ENCODE measurements around the gene CA5A. TPM values are rescaled to one million over a fixed set of nuclear protein-coding genes. Genes with fewer than 3 reads are reported as not detected.
A peak's percentile ranks its signal among the peaks of the same experiment; 100 is the strongest.
"Not testable (repeated sequence)": the region's sequence is repeated elsewhere in the genome, so short reads cannot be mapped to it uniquely, and the experiment has no call there.

Gene CA5A
- total RNA-seq, 1 experiment from 2014 or later = not detected

DNA sequence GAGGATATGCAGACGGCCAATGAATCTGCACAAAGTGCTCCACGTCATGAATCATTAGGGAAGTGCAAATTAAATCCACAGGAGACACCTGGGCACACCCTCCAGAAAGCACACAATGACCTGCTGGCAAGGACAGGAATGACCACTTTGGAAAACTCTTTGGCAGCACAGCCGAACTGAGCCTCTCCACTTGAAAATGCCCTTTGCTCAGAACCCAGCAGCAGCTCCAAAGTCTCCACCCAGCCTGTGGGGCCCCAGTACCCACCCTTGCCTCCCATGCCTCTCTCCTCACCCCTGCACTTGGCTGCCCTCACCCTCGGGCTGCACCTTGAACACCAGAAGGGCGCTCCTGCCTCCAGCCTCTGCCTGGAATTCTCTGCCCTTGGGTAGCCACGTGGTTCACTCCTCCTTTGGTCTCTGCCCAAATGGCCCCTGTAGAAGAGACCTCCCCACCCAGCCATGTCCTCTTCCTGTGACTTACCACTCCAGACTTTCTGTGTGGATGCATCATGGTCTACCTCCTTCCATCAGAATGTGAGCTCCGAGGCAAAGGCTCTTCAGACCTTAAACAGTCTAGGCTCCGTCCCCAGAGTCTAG lies 50.9 kb downstream of the CA5A start:
- peaks cover 23% of the 10 kb centered on the region for H3K4me1 Mint-ChIP-seq (ENCODE audit: low read depth, unreplicated experiment)
- CTCF ChIA-PET = interaction anchor here (0.6 kb wide), 1 partner anchor 14 kb away, joined by 5 read pairs; no protein-coding TSS in a partner anchor
- peak; percentile 53 for DNase-seq
- H3K36me3 Mint-ChIP-seq (ENCODE audit: insufficient read depth, unreplicated experiment); H3K9me3 Mint-ChIP-seq (ENCODE audit: low read depth, unreplicated experiment); intact Hi-C loops (cut with micrococcal nuclease; ENCODE audit: unreplicated experiment); BruUV-seq (replicated peaks): not testable (repeated sequence)
- peak overlapping the region; percentile 52 for H3K27ac Mint-ChIP-seq (ENCODE audit: unreplicated experiment)
- H3K27me3 Mint-ChIP-seq (ENCODE audit: unreplicated experiment) = peaks cover 14% of the 10 kb centered on the region
- H3K4me3 Mint-ChIP-seq (ENCODE audit: low read depth, unreplicated experiment) = peak overlapping the region; percentile 32

DNA sequence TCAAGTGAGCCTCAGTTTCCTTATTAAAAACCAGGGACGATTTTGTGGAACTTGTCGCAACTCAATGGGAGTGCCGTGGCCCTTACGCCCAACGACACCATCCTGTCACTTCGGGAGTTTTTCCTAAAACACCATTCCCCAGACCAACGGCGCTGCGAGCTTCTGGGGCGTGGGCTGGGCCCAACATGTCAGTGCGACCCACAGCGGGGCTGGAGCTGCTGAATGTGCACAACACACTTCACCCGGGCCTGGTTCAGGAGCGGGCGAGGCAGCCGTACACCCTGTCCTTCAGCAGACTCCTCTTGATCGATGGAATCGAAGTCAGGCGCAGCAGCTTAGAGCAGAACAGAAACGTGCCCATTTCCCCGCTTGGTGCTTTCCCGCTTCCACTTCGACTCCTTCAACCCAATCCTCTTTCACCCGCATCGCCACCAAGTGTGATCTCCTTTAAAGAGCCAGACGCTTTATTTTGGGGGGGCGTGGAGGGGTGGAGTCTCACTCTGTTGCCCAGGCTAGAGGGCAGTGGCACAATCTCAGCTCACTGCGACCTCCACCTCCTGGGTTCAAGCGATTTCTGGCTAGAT lies 53.8 kb downstream of the CA5A start:
- Mint-ChIP-seq H3K27ac (ENCODE audit: unreplicated experiment) (no peak overlapping the region), H3K4me1 (ENCODE audit: low read depth, unreplicated experiment) (peaks cover 31% of the 10 kb centered on the region), H3K36me3 (ENCODE audit: insufficient read depth, unreplicated experiment) (peaks cover 5% of the 10 kb centered on the region), H3K9me3 (ENCODE audit: low read depth, unreplicated experiment) (no peaks in the 10 kb centered on the region), H3K4me3 (ENCODE audit: low read depth, unreplicated experiment) (no peak overlapping the region), H3K27me3 (ENCODE audit: unreplicated experiment) (peaks cover 25% of the 10 kb centered on the region)
- no peak for TF ChIP-seq CTCF (IDR thresholded peaks at IDR 0.05; ENCODE audit: unreplicated experiment)
- intact Hi-C loops (cut with micrococcal nuclease; ENCODE audit: unreplicated experiment) = no loop called here
- BruUV-seq (replicated peaks) = no TSS peak
- CTCF ChIA-PET = no interaction called here
- no peak for DNase-seq

- no peak overlapping the region for H3K27ac Mint-ChIP-seq (ENCODE audit: unreplicated experiment)
- peaks cover 5% of the 10 kb centered on the region for H3K36me3 Mint-ChIP-seq (ENCODE audit: insufficient read depth, unreplicated experiment)
- CTCF ChIA-PET = no interaction called here
- no peaks in the 10 kb centered on the region for H3K9me3 Mint-ChIP-seq (ENCODE audit: low read depth, unreplicated experiment)
- no peak overlapping the region for H3K4me3 Mint-ChIP-seq (ENCODE audit: low read depth, unreplicated experiment)
- H3K4me1 Mint-ChIP-seq (ENCODE audit: low read depth, unreplicated experiment) = peaks cover 31% of the 10 kb centered on the region
- no TSS peak for BruUV-seq (replicated peaks)
- no peak for TF ChIP-seq CTCF (IDR thresholded peaks at IDR 0.05; ENCODE audit: unreplicated experiment)
- DNase-seq = no peak
- peaks cover 25% of the 10 kb centered on the region for H3K27me3 Mint-ChIP-seq (ENCODE audit: unreplicated experiment)
- intact Hi-C loops (cut with micrococcal nuclease; ENCODE audit: unreplicated experiment) = no loop called here
Observed at GRCh38 chr16:87881324-87882200, 54.8 kb downstream of the CA5A start.

DNA sequence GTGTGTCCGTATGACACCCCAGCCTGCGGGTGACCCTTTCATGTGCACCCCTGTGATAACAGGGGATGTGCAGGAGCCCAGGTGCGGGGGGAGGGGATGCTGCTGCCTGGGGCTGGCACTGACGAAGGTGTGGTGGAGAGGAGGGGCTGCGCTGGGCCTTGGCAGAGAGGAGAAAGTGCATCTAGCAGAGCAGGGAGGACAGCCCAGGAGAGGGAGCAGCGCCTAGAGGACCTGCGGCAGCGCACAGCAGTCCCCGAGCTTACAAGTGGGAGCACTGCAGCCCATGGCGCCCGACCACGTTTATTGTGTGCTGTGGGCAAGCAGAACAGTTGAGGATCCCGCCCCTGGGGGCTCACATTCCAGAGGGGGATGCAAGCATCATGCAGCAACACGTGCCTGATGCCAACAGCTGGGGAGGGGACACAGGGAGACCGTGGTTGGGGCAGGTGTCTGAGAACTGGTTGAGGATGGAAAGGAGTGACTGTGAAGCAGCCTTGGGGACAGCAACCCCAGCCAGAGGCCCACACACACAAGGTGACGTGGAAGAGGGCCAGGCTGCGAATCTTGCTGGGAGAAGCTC lies 56.1 kb downstream of the CA5A start:
- H3K4me3 Mint-ChIP-seq (ENCODE audit: low read depth, unreplicated experiment) = no peak overlapping the region

DNA sequence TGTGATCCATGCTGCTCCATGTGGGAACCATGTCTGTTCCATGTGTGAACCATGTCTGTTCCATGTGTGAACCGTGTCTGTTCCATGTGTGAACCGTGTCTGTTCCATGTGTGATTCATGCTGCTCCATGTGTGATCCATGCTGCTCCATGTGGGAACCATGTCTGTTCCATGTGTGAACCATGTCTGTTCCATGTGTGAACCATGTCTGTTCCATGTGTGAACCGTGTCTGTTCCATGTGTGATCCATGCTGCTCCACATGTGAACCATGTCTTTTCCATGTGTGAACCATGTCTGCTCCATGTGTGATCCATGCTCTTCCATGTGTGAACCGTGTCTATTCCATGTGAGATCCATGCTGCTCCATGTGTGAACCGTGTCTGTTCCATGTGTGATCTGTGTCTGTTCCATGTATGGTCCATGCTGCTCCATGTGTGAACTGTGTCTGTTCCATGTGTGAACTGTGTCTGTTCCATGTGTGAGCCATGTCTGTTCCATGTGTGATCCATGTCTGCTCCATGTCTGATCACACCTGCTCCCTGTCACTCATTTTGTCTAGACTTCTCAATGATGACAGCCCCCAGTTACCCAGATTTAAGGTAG lies 56.8 kb downstream of the CA5A start:
- H3K27ac Mint-ChIP-seq (ENCODE audit: unreplicated experiment); DNase-seq; CTCF ChIA-PET; H3K36me3 Mint-ChIP-seq (ENCODE audit: insufficient read depth, unreplicated experiment); intact Hi-C loops (cut with micrococcal nuclease; ENCODE audit: unreplicated experiment); H3K9me3 Mint-ChIP-seq (ENCODE audit: low read depth, unreplicated experiment); BruUV-seq (replicated peaks); H3K4me3 Mint-ChIP-seq (ENCODE audit: low read depth, unreplicated experiment): not testable (repeated sequence)
- H3K27me3 Mint-ChIP-seq (ENCODE audit: unreplicated experiment) = peaks cover 25% of the 10 kb centered on the region
- peaks cover 24% of the 10 kb centered on the region for H3K4me1 Mint-ChIP-seq (ENCODE audit: low read depth, unreplicated experiment)

More for the DNA sequence above, 56.1 kb downstream of the CA5A start:
- H3K27me3 Mint-ChIP-seq (ENCODE audit: unreplicated experiment) = peaks cover 25% of the 10 kb centered on the region
- CTCF ChIA-PET = no interaction called here
- intact Hi-C loops (cut with micrococcal nuclease; ENCODE audit: unreplicated experiment) = no loop called here
- no peaks in the 10 kb centered on the region for H3K9me3 Mint-ChIP-seq (ENCODE audit: low read depth, unreplicated experiment)
- H3K27ac Mint-ChIP-seq (ENCODE audit: unreplicated experiment) = no peak overlapping the region
- no TSS peak for BruUV-seq (replicated peaks)
- no peak for DNase-seq
- peaks cover 24% of the 10 kb centered on the region for H3K4me1 Mint-ChIP-seq (ENCODE audit: low read depth, unreplicated experiment)
- TF ChIP-seq CTCF (IDR thresholded peaks at IDR 0.05; ENCODE audit: unreplicated experiment) = no peak
- no peaks in the 10 kb centered on the region for H3K36me3 Mint-ChIP-seq (ENCODE audit: insufficient read depth, unreplicated experiment)
